H9 (cell line): ENCODE measurements around the gene SLC23A2. TPM values are rescaled to one million over a fixed set of nuclear protein-coding genes. Genes with fewer than 3 reads are reported as not detected.

Source experiments
- DNase-seq: peaks from one replicate; pipeline ENCODE4 v3.0.0-alpha.2; 2017
- H2AFZ ChIP-seq: one replicate; pipeline ENCODE4 v1.6.1; 2013; ENCODE audit warnings: mild to moderate bottlenecking, low read length, control low read depth, moderate library complexity
- H2AK5ac ChIP-seq: 2 replicates; pipeline ENCODE4 v1.6.1; 2013; ENCODE audit warnings: low read length, control low read depth, mixed read lengths; ENCODE audit not compliant: insufficient read length
- H2BK120ac ChIP-seq: one replicate; pipeline ENCODE4 v1.6.1; 2013; ENCODE audit warnings: low read depth, mild to moderate bottlenecking, low read length, control low read depth, inconsistent platforms; ENCODE audit not compliant: poor library complexity, severe bottlenecking
- H2BK12ac ChIP-seq: 2 replicates; pipeline ENCODE4 v1.6.1; 2013; ENCODE audit warnings: low read length, control low read depth, mixed read lengths, low read depth; ENCODE audit not compliant: insufficient read length
- H2BK15ac ChIP-seq: 2 replicates; pipeline ENCODE4 v1.6.1; 2013; ENCODE audit warnings: low read depth, low read length, control low read depth
- H2BK20ac ChIP-seq: one replicate; pipeline ENCODE4 v1.6.1; 2013; ENCODE audit warnings: low read depth, mild to moderate bottlenecking, low read length, control low read depth, inconsistent platforms; ENCODE audit not compliant: poor library complexity, severe bottlenecking
- H2BK5ac ChIP-seq: 2 replicates; pipeline ENCODE4 v1.6.1; 2013; ENCODE audit warnings: low read length, control low read depth, mixed read lengths; ENCODE audit not compliant: insufficient read length
- H3K14ac ChIP-seq: 2 replicates; pipeline ENCODE4 v1.6.1; 2013; ENCODE audit warnings: low read length, control low read depth; ENCODE audit not compliant: insufficient read depth
- H3K18ac ChIP-seq: 2 replicates; pipeline ENCODE4 v1.6.1; 2013; ENCODE audit warnings: low read depth, mild to moderate bottlenecking, mixed read lengths, low read length, control low read depth; ENCODE audit not compliant: insufficient read length
- H3K23ac ChIP-seq: 2 replicates; pipeline ENCODE4 v1.6.1; 2013; ENCODE audit warnings: low read length, control low read depth, mixed read lengths, low read depth; ENCODE audit not compliant: insufficient read length
- H3K23me2 ChIP-seq: 2 replicates; pipeline ENCODE4 v1.6.1; 2013; ENCODE audit warnings: low read depth, mild to moderate bottlenecking, mixed read lengths, low read length, control low read depth; ENCODE audit not compliant: insufficient read length, poor library complexity, severe bottlenecking
- H3K27ac ChIP-seq: 2 replicates; pipeline ENCODE4 v1.5.1; 2013; ENCODE audit warnings: low read length, control low read depth, mixed read lengths, low read depth; ENCODE audit not compliant: insufficient read length
- H3K27me3 ChIP-seq: 2 replicates; pipeline ENCODE4 v1.6.1; 2013; ENCODE audit warnings: low read length, control low read depth, inconsistent platforms; ENCODE audit not compliant: insufficient read depth
- H3K4ac ChIP-seq: 2 replicates; pipeline ENCODE4 v1.6.1; 2013; ENCODE audit warnings: low read depth, mild to moderate bottlenecking, control low read depth, inconsistent platforms, low read length, moderate library complexity
- H3K4me1 ChIP-seq: 2 replicates; pipeline ENCODE4 v1.6.1; 2013; ENCODE audit warnings: low read length, control low read depth, inconsistent platforms; ENCODE audit not compliant: insufficient read depth
- H3K4me2 ChIP-seq: 2 replicates; pipeline ENCODE4 v1.6.1; 2013; ENCODE audit warnings: low read length, control low read depth, mixed read lengths; ENCODE audit not compliant: insufficient read length, insufficient read depth
- H3K56ac ChIP-seq: 2 replicates; pipeline ENCODE4 v1.6.1; 2013; ENCODE audit warnings: low read depth, mild to moderate bottlenecking, mixed read lengths, low read length, control low read depth; ENCODE audit not compliant: insufficient read length
- H3K79me1 ChIP-seq: 2 replicates; pipeline ENCODE4 v1.6.1; 2013; ENCODE audit warnings: low read depth, mild to moderate bottlenecking, moderate library complexity, low read length, control low read depth, inconsistent platforms; ENCODE audit not compliant: insufficient read depth, poor library complexity, severe bottlenecking
- H3K79me2 ChIP-seq: 2 replicates; pipeline ENCODE4 v1.6.1; 2013; ENCODE audit warnings: low read length, control low read depth, inconsistent platforms; ENCODE audit not compliant: insufficient read depth
- H3K9ac ChIP-seq: 2 replicates; pipeline ENCODE4 v1.6.1; 2013; ENCODE audit warnings: low read length, control low read depth, mixed read lengths; ENCODE audit not compliant: insufficient read length; ENCODE audit errors: extremely low read depth
- H3K9me3 ChIP-seq: one replicate; pipeline ENCODE4 v1.6.1; 2013; ENCODE audit warnings: low read depth, low read length, inconsistent platforms; ENCODE audit not compliant: control insufficient read depth
- H3T11ph ChIP-seq: one replicate; pipeline ENCODE4 v1.6.1; 2013; ENCODE audit warnings: mild to moderate bottlenecking, low read length, control low read depth, inconsistent platforms
- H4K20me1 ChIP-seq: one replicate; pipeline ENCODE4 v1.6.1; 2013; ENCODE audit not compliant: control insufficient read depth, insufficient read length, insufficient read depth
- H4K5ac ChIP-seq: 2 replicates; pipeline ENCODE4 v1.6.1; 2013; ENCODE audit warnings: low read depth, mild to moderate bottlenecking, mixed read lengths, low read length, control low read depth; ENCODE audit not compliant: insufficient read length
- H4K8ac ChIP-seq: replicated peaks from 2 replicates; pipeline ENCODE4 v1.6.1; 2013; ENCODE audit warnings: low read length, control low read depth, mixed read lengths, low read depth; ENCODE audit not compliant: insufficient read length
- H4K91ac ChIP-seq: 2 replicates; pipeline ENCODE4 v1.6.1; 2013; ENCODE audit warnings: low read depth, mild to moderate bottlenecking, moderate library complexity, mixed read lengths, low read length, control low read depth; ENCODE audit not compliant: insufficient read length
- H3K27ac Mint-ChIP-seq, 3 experiments: 2 replicates in 2 of 3; 3 replicates in 1 of 3; pipeline ENCODE4 v1.8.0; 2020 to 2021; ENCODE audit warnings: mixed read lengths in 3 of 3, mild to moderate bottlenecking in 1 of 3, moderate library complexity in 1 of 3
- H3K27me3 Mint-ChIP-seq: 2 replicates; pipeline ENCODE4 v1.8.0; 2021; ENCODE audit warnings: low read depth, mild to moderate bottlenecking, moderate library complexity, mixed read lengths
- H3K36me3 Mint-ChIP-seq, 3 experiments: 2 replicates in 2 of 3; 3 replicates in 1 of 3; pipeline ENCODE4 v1.8.0; 2020 to 2021; ENCODE audit warnings: low read depth in 3 of 3, mixed read lengths in 3 of 3; ENCODE audit not compliant: insufficient read depth in 1 of 3
- H3K4me1 Mint-ChIP-seq, 2 experiments: 2 replicates each; pipeline ENCODE4 v1.8.0; 2020; ENCODE audit warnings: mixed read lengths in 2 of 2
- H3K4me3 Mint-ChIP-seq, 2 experiments: 2 replicates in 1 of 2; 3 replicates in 1 of 2; pipeline ENCODE4 v1.8.0; 2020 to 2021; ENCODE audit warnings: mild to moderate bottlenecking in 2 of 2, mixed read lengths in 2 of 2, moderate library complexity in 1 of 2
- H3K9me3 Mint-ChIP-seq, 2 experiments: 2 replicates in 1 of 2; 3 replicates in 1 of 2; pipeline ENCODE4 v1.8.0; 2020; ENCODE audit warnings: mild to moderate bottlenecking in 2 of 2, mixed read lengths in 2 of 2, moderate library complexity in 1 of 2
- CTCF ChIP-seq: fragments of 200-600 bp; sonication (generic); conservative IDR thresholded peaks from 3 replicates; pipeline ENCODE4 v1.8.0; 2021; ENCODE audit warnings: antibody characterized with exemption, mild to moderate bottlenecking
- WGBS: extraction: QIAGEN DNeasy Blood & Tissue Kit; methylation state at CpG from one replicate; pipeline ENCODE4 v1.1.7; 2013; ENCODE audit warnings: missing lambda C conversion rate, low lambda C conversion rate, mixed read lengths; ENCODE audit not compliant: insufficient read length; ENCODE audit errors: extremely low coverage; 5-methylcytosine and 5-hydroxymethylcytosine counted together
- total RNA-seq: library from RNA; stranded (reverse); gene quantifications from 2 replicates; pipeline ENCODE4 v1.2.1, GENCODE V29; 2021

SLC23A2 gene
- total RNA-seq, 1 experiment from 2014 or later: 16.5 TPM

- H3K23ac ChIP-seq: no peak overlapping the region
- H3K14ac ChIP-seq: no peak overlapping the region
- no peaks in the 10 kb centered on the region; the same call in none of the 2 replicates for H3K27me3 Mint-ChIP-seq
- TF ChIP-seq CTCF: no peak
- H2AFZ ChIP-seq: no peak overlapping the region
- H3T11ph ChIP-seq: no peak overlapping the region
- H3K4me3 Mint-ChIP-seq: no peak overlapping the region
- H3K4me1 ChIP-seq: no peaks in the 10 kb centered on the region; the same call in 1 of the 2 replicates
- peak overlapping the region in 1 of 3 experiments; percentile 27; a peak in 1 of 7 replicates for H3K27ac Mint-ChIP-seq
- H2BK15ac ChIP-seq: no peak overlapping the region
- no peaks in the 10 kb centered on the region for H3K27me3 ChIP-seq
- no peak overlapping the region for H4K8ac ChIP-seq
- H2BK5ac ChIP-seq: no peak overlapping the region
- H3K56ac ChIP-seq: no peak overlapping the region
- no peaks in the 10 kb centered on the region for H4K20me1 ChIP-seq
- no peak overlapping the region for H3K4me2 ChIP-seq
- no peaks in the 10 kb centered on the region for H3K9me3 ChIP-seq
- H2BK120ac ChIP-seq: no peak overlapping the region
- H4K91ac ChIP-seq: no peak overlapping the region
- no peak overlapping the region for H2BK20ac ChIP-seq
- H3K18ac ChIP-seq: no peak overlapping the region
- H3K79me2 ChIP-seq: no peaks in the 10 kb centered on the region
- H3K79me1 ChIP-seq: no peaks in the 10 kb centered on the region
- DNase-seq: no peak
- no peaks in the 10 kb centered on the region; a peak in 1 of 7 replicates for H3K36me3 Mint-ChIP-seq
- H3K4me1 Mint-ChIP-seq: peaks cover under 1 to 5% of the 10 kb centered on the region in 2 experiments; a peak in 3 of 4 replicates
- H2BK12ac ChIP-seq: no peak overlapping the region
- peaks cover 3% of the 10 kb centered on the region for H3K23me2 ChIP-seq
- H3K9ac ChIP-seq: no peak overlapping the region
- no CpG with 5 or more reads among the region's 4 CpGs for WGBS
- H3K27ac ChIP-seq: no peak overlapping the region
- H3K4ac ChIP-seq: no peak overlapping the region
- no peaks in the 10 kb centered on the region for H3K9me3 Mint-ChIP-seq
- no peak overlapping the region for H2AK5ac ChIP-seq
- no peak overlapping the region for H4K5ac ChIP-seq
Observed at GRCh38 chr20:4829514-4830215, 171.6 kb downstream of the SLC23A2 start.
